G401.6 (cell line): ENCODE results near the gene IQCN.

ENCODE experiments used
- FAIRE-seq: peaks from 2 replicates; lab custom pipeline; 2012; peaks lifted over from hg19 to GRCh38; lab: Jason Lieb, UNC

Gene IQCN, protein sequence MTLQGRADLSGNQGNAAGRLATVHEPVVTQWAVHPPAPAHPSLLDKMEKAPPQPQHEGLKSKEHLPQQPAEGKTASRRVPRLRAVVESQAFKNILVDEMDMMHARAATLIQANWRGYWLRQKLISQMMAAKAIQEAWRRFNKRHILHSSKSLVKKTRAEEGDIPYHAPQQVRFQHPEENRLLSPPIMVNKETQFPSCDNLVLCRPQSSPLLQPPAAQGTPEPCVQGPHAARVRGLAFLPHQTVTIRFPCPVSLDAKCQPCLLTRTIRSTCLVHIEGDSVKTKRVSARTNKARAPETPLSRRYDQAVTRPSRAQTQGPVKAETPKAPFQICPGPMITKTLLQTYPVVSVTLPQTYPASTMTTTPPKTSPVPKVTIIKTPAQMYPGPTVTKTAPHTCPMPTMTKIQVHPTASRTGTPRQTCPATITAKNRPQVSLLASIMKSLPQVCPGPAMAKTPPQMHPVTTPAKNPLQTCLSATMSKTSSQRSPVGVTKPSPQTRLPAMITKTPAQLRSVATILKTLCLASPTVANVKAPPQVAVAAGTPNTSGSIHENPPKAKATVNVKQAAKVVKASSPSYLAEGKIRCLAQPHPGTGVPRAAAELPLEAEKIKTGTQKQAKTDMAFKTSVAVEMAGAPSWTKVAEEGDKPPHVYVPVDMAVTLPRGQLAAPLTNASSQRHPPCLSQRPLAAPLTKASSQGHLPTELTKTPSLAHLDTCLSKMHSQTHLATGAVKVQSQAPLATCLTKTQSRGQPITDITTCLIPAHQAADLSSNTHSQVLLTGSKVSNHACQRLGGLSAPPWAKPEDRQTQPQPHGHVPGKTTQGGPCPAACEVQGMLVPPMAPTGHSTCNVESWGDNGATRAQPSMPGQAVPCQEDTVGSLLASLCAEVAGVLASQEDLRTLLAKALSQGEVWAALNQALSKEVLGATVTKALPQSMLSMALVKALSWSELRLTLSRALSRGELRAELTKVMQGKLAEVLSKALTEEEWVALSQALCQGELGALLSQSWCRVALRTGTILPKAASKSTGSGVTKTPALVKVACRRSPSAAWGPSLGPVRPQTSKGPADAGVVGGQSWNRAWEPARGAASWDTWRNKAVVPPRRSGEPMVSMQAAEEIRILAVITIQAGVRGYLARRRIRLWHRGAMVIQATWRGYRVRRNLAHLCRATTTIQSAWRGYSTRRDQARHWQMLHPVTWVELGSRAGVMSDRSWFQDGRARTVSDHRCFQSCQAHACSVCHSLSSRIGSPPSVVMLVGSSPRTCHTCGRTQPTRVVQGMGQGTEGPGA (N-terminal part only)

DNA sequence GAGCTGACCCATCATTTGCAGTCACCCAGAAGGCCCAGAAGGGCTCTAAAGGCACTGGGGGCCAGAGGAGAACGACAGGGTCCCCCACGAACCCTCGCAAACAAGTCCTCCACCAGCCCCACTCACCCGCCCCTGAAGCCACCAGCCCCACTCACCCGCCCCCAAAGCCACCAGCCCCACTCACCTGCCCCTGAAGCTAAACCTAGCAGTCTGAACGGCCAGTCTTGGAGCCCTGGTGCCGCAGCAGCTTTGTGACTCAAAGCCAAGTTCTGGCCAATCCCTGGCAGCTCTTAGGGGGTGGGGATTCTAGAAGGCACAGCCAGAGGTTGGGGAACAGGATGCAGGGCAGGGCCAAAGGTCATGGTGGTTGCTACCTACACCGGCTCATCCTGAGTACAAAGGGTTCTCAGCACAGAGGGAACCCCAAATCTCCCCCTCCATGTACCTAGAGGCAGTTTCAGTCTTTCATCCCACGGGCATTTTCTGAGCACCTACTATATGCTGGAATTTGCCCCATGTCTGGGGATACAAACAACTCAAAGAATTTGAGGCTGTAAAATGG lies at the start of gene IQCN:
TSS of gene IQCN (minus strand) at position 234 of the 562 bp plus-strand sequence. CDS start 4,974 bp downstream, outside the sequence.
- no peak for FAIRE-seq

DNA sequence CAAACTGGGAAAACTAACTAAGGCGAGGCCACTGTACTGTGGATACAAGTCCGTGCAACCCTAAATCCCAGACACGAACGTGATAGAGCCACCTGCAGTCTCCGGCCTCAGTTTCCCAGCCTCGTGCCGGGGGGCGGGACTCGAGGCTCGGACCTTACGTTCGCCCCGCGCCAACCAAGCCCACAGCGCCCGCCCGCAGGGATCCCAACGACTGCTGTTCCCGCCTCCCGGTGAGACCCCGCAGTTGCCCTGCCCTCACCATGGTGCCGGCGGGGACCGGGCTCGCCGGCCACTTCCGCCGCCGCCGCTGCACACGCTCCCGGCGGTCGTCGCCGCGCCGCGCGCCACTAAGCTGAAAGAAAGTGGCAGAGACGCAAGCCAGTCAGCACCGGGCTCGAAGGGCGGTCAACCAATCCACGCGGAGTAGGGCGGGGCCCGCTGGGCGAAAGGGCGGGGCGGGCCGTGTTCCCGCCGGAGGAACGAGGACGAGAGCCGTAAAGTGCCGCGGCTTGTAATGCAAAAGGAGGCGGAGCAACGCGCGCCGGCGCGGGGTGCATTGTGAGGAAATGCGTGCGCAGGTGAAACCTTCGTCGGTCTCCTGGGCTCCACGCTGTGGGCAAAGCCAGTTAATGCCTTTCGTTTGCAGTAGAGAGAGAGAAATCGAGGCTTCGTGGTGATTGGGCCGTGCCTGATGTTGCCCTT lies 48.7 kb upstream of the IQCN start, which contains the start of gene LSM4:
TSS of gene LSM4 (minus strand) at position 318 of the 702 bp plus-strand sequence. CDS start at position 262, 56 bp downstream.
- FAIRE-seq = peak; percentile 95

DNA sequence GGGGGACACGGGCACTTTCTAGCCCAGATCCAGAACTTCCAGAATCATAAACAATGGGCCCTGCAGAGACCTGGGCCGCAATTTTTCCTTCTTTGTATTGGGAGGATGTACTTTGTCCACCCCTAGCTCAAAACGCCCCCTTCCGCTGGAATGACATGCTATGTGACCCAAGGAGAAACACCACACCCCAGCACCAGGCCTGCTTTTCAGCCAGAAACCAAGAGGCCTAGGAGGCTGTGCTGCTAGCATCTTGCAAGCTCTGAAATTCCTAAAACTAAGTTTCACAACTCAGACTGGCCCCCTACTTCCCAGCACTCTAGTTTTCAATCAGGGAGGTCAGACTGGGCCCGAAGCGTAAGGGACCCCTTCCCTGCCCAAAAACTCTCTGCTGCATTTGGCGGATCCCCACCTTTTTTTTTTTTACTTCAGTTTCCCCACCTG lies 48.1 kb upstream of the IQCN start:
- peak; percentile 11 for FAIRE-seq

DNA sequence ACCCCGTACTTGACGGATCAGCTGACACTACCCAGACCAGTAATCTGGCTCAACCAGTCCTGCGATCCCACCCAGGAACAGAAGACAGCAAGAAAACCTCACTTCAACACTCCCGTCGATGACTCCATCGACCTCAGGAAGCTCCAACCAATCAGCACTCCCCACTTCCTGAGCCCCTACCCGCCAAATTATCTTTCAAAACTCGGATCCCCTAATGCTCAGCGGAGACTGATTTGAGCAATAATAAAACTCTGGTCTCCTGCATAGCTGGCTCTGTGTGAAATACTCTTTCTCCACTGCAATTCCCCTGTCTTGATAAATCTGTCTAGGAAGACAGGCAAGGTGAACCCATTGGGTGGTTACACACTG lies 47.5 kb upstream of the IQCN start:
- no peak for FAIRE-seq

DNA sequence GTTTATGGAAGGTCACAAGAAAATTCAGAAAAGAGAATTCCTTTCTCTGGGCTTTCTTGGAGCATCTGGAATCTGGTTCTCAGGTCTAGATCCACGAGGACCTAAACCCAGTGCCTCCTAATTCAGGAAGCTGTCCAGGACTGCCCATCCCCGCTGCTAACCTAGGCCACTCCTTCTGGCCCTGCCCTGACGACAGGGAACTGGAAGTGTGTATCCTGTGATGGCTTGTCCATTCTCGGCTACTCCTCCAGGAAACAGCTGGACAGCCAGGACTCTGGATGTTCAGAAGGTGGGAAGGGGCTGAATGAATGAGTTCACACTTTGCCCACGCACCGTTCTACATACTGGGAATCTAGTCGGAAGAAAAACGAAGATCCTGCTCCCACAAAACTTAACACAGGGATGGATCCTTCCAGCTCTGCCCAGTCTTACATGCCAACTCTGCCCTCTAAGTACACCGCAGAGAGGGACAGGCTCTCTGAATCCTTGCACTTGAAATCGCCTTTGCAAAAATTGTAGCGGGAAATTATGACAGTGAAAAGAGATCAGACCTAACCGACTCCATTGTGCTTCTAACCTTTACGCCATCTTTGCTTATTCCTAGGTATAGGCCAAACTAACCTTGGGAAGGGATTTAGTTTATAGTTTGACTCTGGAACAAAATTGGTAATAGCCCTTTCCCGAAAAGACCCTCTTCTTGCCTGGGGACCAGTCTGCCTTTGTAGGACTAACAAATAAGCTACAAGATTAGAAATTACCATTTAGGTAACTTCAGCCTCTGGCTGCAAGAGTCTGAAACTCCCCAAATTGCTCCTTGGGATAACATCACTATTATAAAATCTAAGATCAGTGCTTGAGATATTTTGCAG lies 46.8 kb upstream of the IQCN start:
- FAIRE-seq = no peak

DNA sequence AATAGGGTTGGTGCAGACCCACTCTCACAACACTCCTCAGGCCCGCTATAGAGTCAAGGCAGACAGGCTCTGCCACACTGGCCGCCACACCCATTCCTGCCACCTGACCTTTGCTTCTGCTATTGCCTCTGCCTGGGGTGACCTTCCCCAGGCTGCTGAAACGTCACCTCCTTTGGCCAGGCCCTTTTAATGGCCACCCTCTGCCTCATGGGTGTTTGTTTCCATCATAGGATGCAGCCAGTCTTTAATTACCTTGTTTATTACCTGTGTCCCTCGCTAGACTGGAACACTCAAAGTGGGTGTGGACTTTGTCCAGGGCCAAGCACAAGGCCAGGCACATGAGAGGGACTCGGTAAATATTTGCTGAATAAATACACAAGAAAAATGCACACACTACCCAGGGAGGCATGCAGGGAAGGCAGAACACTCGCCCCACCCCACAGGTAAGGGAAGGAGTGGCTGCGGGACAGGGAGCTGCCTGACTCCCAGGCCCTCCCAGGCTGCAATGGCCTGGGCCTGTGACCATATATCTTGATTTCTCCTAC lies 45.4 kb upstream of the IQCN start:
- no peak for FAIRE-seq

DNA sequence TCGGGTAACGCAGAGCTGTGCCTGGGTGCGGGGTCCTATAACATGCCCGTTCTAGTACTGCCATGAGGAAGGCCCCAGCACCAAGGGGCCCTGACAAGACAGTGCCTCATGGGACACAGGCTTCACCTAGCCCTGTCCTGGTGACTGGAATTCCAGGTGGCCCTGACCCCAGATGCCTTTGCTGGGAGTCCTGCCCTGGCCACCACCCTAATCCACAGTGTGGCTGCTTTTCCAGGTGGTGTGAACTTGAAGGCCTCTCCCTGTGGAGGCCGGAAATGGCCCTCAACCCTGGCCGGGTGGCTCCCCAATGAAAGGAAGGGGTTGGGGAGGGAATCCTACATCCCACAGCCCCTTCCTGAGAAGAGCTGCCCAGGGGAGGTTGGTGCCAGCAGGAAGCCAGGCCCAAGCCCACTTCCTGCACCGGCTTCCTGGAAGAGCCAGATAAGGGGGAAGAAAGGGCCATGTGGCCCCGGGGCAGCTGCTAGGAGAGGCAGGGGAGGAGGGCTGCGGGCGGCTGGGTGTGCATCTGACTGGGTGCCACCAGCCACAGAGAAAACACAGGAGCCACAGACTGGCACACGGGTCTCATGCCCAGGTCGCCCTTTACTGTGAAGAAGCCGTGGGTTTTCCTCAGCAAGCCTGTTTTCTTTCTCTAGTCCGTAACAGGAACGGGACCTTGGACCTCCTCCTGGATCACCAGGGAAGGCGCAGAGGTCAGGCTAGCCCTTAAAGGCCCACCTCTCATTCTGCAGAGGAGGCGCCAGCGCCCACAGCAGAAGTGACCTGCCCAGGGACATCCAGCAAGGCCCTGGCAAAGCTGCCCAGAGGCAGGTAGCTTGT lies 43.9 kb upstream of the IQCN start:
- FAIRE-seq = no peak

DNA sequence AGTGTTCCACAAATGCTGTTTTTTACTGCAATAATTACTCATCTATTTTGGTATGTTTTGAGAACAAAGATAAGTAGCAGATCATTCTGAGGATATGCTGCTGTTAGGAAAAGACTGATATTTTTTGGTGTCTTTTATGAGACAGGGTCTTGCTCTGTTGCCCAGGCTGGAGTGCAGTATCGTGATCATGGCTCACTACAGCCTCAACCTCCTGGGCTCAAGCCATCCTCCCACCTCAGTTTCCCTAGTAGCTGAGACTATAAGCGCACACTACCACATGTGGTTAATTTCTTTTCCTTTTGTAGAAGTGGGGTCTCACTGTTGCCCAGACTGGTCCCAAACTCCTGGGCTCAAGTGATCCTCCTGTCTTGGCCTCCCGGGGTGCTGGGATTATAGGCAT lies 39.1 kb upstream of the IQCN start:
- no peak for FAIRE-seq

DNA sequence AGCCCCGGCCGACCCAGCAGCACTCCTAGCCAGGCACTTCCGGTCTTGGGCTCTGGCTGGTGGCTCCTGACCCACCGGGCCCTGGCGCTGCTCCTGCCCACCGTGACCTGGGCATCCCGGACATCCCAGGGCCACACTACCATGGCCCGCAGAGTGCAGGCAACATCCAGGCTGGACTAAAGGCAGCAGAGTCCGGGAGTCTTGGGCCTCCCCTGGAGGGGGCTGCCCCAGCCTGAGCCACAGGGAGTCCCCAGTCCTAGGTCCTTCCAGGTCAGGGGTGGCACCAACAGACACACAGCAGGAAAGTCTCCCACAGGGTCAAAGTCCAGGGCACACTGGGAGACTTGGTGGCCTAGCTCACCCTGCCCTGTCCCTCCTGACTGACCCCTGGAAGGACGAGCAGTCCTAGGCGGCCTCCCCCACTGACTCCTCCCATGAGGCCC lies 37.9 kb upstream of the IQCN start:
- no peak for FAIRE-seq

DNA sequence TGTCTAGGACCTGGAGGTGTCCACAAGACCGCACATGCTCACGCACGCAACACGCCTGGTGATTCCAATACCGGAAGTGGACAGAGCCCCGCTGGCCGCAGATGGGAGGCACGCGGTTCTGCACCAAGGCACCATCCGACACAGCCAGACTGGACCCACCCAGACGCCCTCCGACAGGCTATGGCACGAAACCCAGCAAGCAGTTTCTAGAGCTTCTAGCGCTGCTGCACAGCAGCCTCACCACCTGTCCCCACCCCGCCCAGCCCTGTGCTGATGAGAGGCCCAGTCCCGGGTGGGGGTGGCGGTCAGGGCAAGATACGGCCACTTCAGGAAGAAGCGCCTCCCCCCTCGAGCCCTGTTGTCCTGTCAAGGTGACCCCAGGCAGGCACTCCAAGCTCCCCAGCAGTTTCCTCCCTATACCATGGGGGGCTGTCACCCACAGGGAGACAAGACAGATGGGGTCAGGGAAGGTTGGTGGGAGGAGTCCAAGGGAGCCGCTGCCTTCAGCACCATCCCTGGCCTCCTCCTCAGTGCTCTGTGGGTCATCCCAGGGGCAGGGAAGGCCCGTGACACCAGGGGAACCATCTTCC lies 37.3 kb upstream of the IQCN start:
- FAIRE-seq = no peak

DNA sequence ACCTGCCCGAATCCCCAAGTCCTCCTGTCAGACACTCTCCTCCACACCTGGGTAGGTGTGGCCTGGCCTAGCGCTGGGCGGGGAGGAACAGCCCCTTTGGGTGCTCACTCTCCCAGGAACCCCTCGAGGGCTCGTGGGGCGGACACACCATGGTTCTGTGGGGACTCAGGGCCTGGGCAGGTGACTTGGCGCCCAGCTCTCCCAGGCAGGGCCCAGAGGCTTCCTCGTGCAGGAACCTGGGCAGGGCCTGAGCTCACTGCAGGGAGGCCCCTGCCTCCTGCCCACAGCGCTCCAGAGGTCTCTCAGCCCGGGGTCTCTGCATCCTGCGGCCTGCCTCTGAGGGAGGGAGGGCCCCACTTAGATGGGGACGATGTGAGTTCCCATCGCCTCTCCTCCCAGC lies 36.7 kb upstream of the IQCN start:
- FAIRE-seq = no peak

DNA sequence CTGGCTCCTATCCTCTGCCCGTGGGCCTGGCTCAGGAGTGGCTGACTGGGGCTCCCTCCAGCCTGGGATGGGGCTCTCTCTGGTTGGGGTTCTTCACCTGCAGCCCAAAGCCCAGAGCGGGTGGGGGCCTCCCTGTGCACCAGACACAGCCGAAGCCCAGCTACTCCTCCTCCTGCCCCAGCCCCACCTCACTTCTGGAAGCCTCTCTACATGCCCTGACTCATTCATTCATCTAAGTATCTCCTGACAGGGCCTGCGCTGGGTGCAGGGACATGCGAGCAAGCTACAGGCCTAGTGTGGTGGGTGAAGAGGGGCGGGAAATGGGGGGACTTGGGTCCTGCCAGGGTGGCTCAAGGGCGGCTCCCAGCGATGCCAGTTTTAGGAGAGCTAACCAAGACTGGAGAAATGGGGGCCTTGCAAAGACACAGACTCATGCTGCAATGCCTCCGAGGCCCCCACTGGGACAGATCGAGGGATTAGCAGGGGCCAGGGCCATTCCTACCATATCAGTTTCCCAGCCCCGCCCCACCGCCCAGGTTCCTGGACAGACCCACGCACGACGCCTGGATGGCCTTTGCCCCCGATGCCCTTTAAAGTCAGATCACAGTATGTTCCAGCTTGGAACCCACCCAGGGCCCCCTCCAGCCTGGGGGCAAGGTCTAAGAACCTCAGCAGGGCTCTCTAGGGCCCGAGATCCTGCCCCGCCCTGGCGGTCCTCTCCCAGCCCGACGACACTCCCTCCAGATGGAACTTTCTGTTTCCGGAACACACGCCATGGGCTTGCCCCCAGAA lies 36.1 kb upstream of the IQCN start:
- FAIRE-seq = no peak

DNA sequence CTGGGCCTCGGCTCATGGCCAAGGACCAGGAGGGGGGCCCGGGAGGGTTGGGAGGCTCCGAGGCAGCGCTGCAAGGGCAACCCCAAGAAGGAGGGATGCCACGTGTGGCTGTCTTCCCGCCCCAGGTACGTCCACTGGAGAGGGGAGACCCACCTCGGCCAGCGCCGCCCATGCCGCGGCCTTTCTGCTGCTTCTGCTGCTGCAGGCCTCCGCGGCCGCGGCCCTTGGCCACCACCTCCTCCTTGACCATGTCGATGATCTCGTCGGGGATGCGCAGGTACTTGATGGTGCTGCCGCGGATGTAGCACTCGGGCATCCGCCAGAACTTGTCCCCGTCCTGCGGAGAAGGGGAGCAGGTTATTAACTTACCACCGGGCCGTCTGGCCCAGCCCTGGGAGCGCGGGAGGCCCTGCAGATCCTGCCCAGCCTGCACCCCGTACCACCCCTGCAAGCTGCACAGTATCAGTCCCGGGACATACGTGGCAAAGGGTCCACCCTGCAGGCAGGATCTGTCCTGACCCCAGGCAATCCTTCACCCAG lies 35.3 kb upstream of the IQCN start:
- FAIRE-seq = no peak

DNA sequence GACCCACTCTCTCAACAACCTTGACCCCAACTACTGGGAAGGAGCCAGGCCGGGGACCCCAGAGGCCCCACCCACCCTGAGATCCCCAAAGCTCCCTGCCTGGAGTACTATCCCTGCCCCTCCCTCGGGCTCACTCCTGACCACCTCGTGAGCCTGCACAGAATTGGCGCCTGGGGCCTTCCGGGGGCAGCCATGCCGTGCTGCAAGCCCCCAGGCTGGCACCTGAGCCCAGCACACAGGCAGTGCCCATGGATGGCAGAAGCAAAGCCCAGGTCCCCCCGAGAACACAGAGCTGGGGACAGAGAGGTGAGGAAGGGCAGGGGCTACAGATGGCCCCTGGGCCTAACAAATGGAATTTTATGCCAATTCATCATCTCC lies 34.7 kb upstream of the IQCN start:
- no peak for FAIRE-seq

DNA sequence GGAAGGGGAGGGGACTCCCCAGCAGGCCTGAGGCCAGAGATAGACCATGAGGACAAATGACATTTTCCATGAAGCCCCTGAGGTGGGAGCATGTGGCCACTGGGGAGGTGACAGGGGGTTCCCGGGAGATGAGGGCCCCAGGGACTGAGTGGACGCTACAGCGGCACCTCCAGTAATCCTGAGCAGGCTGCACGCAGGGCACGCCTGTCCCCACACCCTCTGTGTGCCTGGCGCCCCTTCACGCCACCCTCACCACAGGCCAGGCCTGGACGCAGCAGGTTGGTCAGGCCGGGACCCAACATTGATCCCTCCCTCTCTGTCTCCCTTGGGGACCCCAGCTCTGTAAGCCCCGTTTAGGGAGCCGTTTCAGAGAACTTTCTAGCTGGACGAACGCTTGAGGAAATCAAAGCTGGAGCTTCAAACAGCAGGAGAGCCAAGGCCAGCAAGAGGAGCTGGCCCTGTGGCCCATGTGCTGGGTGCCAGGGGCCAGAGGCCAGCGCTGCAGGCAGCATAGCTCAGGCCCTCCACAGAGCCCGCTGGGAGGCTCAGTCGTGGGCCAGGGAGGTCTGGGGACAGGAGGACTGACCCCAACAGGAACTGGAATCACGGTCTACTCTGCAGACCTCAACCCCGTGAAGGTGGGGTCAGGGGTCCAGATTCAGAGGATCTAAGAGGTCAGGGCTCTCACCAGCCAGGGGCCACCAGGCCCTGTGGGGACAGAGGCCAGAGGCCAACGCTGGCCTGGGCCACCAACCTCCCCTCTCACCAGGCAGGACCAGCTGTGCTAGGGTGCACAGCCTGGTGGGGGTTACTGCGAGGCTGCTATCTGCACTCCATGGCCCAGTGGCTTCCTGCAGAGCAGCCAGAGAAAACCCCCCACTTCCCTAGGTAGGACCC lies 34.0 kb upstream of the IQCN start:
- FAIRE-seq = no peak

DNA sequence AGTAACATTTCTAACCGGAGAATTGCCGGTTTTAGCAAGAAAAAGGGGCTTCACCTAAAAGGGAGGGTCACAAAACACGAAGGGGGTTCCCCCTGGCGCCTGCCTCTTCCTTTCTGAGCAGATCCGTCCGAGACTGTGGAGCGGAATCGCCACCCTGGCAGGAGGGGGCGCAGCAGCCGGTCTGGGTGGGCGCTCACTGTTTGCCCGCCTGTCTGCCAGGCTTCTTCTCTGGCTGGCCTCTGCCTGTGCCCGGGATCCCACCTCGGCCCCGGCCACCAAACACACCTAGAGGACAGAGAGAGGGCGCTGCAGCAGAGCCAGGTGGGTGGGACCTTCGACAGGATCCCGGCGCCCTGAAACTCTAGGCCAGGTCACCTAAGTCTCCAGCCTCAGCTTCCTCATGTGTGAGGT lies 33.0 kb upstream of the IQCN start:
- no peak for FAIRE-seq

DNA sequence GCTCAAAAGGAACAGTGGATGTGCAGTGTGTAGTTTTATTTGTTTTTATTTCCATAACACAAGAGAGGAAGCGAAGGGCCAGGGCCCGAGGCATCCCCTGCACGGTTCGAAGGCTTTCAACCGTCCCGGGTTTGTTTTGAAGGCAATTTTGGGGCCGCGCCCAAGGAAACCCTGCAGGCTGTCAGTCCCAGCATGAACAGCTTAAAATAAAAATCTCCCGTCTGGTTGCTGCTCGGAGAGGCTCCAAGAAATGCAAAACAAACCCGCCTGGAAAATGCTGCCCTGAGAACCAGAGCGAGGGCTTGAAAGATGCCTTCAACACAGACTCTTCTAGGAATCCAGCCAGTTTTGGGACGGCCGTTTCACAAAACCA lies 32.6 kb upstream of the IQCN start:
- peak; percentile 30 for FAIRE-seq
